Stimulated activated CD8-positive, alpha-beta memory T cell treated with anti-CD3 and anti-CD28 coated beads, Interleukin-7, amount 100 ng/mL, for 24 hours (primary cell): ENCODE data around the gene ZNF512B.
"Not testable (repeated sequence)": the region's sequence is repeated elsewhere in the genome, so short reads cannot be mapped to it uniquely, and the experiment has no call there.

Experiments
- DNase-seq: peaks from one replicate; pipeline ENCODE4 v3.0.0-alpha.2; 2020; ENCODE audit warnings: low read depth

The ZNF512B gene

DNA sequence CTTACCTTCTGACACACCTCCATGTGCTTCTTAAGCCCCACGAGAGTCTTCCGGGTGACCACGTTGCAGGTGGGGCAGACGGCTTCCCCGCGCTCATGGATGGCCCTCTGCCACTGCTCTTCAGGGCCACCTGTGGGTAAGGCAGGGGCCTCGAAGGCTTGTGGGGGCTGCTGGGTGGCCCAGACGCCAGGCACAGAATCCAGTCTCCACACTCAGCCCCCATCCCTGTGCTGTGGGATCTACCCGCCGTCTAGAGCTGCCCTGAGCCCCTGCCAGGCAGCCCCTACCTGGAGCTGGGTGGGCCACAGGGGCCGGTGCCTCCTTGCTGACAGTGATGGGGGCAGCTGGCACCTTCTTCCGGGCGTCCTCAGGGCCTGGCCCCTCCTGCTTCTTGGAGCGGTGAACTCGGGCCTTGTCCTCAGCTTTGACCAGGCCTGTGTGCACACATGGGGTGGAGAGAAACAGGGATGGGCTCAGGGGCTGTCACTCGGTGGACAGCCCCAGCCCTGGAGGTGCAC, 5.9 kb downstream of the ZNF512B start:
- DNase-seq: no peak

DNA sequence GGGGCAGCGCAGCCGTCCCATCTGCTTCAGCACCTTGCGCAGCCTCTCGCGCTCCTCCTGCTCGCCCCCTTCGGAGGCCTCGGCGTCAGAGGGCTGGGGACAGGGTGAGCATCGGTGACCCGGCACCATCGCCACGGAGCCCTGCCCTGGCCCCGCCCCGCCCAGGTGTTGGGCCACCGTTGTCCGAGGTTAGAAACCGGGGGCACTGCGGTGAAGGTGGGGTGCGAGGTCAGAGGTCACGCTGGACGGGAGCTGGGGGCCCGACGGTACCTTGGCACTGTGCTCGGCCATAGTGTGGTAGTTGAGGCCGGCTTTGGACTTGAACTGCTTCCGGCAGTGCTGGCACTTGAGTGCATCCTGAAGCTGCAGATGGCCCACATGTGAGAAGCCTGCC, 6.4 kb downstream of the ZNF512B start:
- no peak for DNase-seq

- DNase-seq: no peak
Measured at GRCh38 chr20:63962426-63963347, 7.0 kb downstream of the ZNF512B start.

- DNase-seq: no peak
Measured at GRCh38 chr20:63961664-63962425, 7.9 kb downstream of the ZNF512B start.

GRCh38 chr20:63960654-63961621, 8.8 kb downstream of the ZNF512B start:
- not testable (repeated sequence) for DNase-seq

- DNase-seq: no peak
Measured at GRCh38 chr20:63959699-63960075, 10.0 kb downstream of the ZNF512B start.

- no peak for DNase-seq
Measured at GRCh38 chr20:63958964-63959698, 10.6 kb downstream of the ZNF512B start.

DNA sequence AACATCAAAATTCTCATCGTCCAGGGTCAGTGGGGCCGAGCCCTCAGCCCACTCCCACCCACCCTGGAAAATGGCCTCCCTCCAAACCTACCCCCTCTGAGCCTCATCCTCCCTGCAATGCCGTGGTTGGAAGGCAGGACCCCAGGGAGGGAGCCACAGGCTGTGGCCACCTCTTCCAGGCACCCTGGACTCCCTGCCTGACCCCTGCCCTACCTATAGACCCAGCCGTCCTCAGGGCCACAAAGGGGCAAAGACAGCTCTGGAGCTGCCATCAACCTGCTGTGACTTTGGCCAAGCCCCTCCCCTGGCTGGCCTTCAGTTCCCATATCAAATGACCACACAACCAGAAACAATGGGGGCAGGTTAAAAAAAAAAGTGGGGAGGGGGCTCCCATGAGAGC, 11.3 kb downstream of the ZNF512B start:
- no peak for DNase-seq

GRCh38 chr20:63957690-63958441, 11.9 kb downstream of the ZNF512B start:
- no peak for DNase-seq

DNA sequence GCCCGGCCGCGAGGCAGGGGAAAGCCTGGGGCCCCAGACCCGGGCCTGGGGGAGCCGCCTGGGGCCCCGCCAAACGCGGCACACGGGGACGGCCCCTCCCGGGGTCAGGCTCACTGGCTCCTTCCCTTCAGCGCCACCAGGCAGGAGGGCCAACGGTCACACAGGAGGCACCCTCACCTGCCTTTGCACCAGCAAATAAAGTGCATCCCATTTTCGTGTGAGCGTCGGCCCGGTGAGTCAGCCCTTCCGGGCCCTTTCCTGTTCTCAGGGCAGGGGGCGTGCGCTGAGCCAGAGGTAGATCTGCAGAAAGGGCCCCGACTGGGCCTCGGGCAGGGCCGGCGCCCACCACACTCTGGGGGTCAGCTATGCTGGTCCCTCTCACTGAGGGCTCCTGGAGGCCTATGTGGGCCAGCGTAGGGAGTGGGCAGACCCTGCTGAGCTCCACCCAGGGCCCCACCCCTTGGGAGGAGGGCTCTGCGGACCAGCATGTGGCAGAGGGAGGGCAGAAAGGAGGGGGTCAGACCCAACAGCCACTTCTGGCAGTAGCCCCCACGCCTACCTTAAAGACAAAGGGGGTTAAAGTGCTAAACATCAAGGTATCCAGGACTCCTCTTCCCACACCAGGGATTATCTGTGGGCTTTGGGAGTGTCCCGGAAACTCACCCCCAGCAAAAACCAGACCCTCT, 12.6 kb downstream of the ZNF512B start:
- DNase-seq: no peak

DNA sequence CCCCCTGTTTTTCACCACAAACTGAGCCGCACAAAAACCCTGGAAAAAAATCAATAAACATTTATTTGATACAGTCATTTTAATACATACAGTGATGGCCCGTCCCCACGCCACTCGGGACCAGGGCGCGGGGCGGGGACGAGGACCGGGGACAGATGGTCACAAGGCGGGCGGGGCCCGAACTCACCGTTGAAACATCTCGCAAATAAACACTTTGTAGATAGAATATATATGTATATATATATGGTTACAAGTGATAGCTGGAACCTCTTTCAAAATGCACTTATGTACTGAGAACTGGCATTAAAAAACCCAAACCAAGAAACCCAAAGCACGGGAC, 13.1 kb downstream of the ZNF512B start:
- no peak for DNase-seq

GRCh38 chr20:63955827-63956663, 13.7 kb downstream of the ZNF512B start, which contains the start of gene UCKL1:
UCKL1 (minus strand) TSS chr20:63956416; CDS start chr20:63956372, 44 bp downstream.
- DNase-seq: peak; percentile 77

DNA sequence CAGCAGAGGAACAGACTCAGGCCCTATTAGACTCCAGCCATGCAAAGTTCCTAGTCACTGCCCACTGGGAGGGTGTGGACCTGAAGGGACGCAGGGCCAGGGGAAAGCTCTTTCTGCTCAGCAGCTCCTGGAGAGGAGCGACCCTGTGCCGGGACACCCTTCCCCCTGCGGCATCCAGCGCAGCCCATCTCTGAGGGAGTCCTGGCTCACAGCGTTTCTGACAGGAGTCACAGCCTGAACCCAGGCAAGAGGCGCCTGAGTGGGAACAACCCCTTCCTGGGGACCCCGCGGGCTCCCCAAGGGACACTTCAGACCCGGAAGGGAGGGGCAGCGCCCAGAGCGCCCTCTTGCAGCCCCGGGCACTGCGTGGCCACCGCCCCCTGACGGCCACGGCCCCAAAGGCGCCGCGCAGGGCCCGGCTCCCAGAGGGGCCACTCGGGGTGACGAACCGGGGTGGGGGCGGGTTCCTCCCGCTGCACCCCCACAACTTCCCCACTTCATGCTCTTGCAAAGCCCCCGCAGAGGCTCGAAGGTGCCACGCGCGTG, 14.4 kb downstream of the ZNF512B start:
- DNase-seq: no peak

- no peak for DNase-seq
Measured at GRCh38 chr20:63953764-63954429, 15.8 kb downstream of the ZNF512B start.

GRCh38 chr20:63952769-63953168, 17.0 kb downstream of the ZNF512B start:
- DNase-seq: no peak

DNA sequence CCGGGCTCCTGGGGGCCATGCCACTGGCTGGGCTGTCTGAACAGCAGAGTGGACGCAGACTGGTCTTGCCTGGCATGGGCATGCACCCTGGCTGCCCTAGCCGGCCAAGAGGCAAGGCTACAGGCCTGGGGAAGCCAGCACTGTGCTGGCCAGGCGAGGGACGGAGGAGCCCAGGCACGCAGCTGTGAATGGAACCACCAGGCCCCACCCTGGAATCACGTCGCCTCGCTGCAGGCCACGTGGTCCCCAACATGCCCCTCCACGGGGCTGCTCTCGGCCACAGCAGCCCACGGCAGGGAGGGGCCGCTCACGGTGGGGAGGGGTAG, 17.6 kb downstream of the ZNF512B start:
- DNase-seq: no peak

DNA sequence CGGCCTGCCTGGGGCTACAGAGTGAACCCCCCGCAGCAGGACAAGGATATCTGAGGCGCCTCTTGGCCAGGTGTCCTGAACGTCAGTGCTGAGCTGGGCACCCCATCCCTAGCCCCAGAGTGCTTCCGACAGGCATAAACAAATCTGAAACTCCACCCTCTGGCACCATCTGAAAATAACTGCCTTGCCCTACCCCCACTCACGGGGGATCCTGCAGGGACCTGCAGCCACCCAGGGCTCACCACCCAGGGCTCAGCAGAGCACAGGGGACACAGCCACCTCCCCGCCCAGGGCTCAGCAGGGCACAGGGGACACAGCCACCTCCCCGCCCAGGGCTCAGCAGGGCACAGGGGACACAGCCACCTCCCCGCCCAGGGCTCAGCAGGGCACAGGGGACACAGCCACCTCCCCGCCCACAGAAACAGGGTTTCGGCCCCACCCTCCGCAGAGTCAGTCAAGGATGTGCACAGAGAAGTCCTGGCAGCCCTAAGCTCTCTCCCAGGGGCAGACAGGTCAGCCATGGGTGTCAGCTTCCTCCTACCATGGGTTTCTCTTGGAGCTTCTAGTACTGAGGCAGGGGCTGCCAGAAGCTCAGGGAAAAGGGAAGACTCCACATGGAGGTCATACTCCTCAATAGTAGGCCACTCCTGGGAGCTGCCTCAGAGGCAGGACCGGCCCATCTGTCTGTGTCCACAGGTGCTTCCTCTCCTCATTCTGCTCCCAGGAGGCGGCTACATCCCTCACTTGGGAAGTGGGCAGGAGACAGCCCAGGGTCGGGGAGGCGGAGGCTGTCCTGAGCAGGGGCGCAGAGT, 18.1 kb downstream of the ZNF512B start:
- DNase-seq: no peak
